Endometrial microvascular endothelial cells (primary cell): Measurements from ENCODE around the gene MBIP. TPM values are rescaled to one million over a fixed set of nuclear protein-coding genes. Genes with fewer than 3 reads are reported as not detected.

Experiments
- in situ Hi-C: cut with HindIII; loops from 2 replicates; pipeline ENCODE4 v1.10.0; 2017; ENCODE audit warnings: low sequenced_read_pairs, low pct_unique_long_range_greater_than_20kb; ENCODE audit errors: inconsistent ontology term
- total RNA-seq: library from RNA; depleted of rRNA; stranded (reverse); fragments of >200 nt; gene quantifications from one replicate; pipeline ENCODE4 v1.2.3, GENCODE V29; 2015; ENCODE audit errors: inconsistent ontology term

Gene MBIP
- total RNA-seq, 1 donor from 2014 or later: 6.7 TPM

- in situ Hi-C loops: no loop called here
Measured at GRCh38 chr14:36271939-36272907, 48.2 kb downstream of the MBIP start.

- in situ Hi-C loops: no loop called here
Measured at GRCh38 chr14:36271222-36271621, 49.2 kb downstream of the MBIP start.

GRCh38 chr14:36270191-36270590 is 50.2 kb downstream of the MBIP start:
- in situ Hi-C loops: no loop called here

- in situ Hi-C loops: no loop called here
Measured at GRCh38 chr14:36268121-36268520, 52.3 kb downstream of the MBIP start.

- in situ Hi-C loops: no loop called here
Measured at GRCh38 chr14:36264595-36264994, 55.8 kb downstream of the MBIP start.

- in situ Hi-C loops: no loop called here
Measured at GRCh38 chr14:36264107-36264506, 56.3 kb downstream of the MBIP start.

GRCh38 chr14:36260970-36261640 is 59.3 kb downstream of the MBIP start:
- in situ Hi-C loops: no loop called here

GRCh38 chr14:36258241-36258640 is 62.2 kb downstream of the MBIP start:
- in situ Hi-C loops: no loop called here

- in situ Hi-C loops: no loop called here
Measured at GRCh38 chr14:36256126-36256801, 64.2 kb downstream of the MBIP start.

GRCh38 chr14:36254020-36254624 is 66.3 kb downstream of the MBIP start:
- in situ Hi-C loops: no loop called here

Other genes starting within 250 kb of the MBIP start
- not detected for gene PTCSC3, start 143.9 kb downstream of the MBIP start, total RNA-seq
- not detected for gene NKX2-1, start 199.6 kb upstream of the MBIP start, total RNA-seq